Measurements from ENCODE around the gene KISS1R.

DNA sequence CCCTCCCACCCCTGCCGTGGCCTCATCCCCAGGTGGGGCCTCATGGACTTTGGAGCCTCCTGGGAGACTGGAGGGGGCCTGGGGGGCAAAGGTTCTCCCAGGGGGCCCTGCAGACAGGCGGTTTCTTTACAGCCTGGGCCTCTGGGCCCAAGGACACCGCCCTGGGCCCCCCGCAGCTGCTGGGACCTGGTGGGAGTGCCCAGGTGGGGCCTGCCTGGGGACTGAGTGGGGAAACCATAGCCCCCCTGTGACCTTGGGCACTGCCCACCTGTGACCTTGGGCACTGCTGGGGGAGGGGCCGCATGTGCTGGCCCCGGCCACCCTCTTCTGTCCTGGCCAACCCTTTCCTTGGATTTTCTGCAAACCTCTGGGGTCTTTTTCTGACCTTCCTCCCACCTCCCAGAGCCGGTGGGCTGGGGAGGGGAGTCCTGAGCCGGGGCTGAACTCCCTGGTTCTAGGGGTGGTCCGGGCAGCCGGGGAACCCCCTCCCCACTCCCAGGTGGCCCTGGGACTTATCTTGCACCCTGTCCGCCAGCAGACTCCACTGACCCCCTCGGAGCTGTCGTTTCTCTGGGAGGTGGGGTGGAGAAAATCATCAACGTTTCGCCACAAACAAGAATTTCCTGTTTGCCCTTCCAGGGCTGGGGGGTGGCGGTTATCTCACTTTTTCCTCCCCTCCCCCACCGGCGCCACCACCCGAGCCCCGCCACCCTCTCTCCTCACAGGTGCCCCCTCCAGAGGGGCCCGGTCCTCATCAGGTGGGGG lies 35.7 kb downstream of the KISS1R start:
- TF ChIP-seq, protein P1, sequence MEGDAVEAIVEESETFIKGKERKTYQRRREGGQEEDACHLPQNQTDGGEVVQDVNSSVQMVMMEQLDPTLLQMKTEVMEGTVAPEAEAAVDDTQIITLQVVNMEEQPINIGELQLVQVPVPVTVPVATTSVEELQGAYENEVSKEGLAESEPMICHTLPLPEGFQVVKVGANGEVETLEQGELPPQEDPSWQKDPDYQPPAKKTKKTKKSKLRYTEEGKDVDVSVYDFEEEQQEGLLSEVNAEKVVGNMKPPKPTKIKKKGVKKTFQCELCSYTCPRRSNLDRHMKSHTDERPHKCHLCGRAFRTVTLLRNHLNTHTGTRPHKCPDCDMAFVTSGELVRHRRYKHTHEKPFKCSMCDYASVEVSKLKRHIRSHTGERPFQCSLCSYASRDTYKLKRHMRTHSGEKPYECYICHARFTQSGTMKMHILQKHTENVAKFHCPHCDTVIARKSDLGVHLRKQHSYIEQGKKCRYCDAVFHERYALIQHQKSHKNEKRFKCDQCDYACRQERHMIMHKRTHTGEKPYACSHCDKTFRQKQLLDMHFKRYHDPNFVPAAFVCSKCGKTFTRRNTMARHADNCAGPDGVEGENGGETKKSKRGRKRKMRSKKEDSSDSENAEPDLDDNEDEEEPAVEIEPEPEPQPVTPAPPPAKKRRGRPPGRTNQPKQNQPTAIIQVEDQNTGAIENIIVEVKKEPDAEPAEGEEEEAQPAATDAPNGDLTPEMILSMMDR (IDR thresholded peaks at IDR 0.05; ENCODE audit: poor library complexity): no peak
- no peak for TF ChIP-seq EZH2phosphoT487 (IDR thresholded peaks at IDR 0.05; ENCODE audit: low read depth, severe bottlenecking, unreplicated experiment)

Measured in hepatocyte (in vitro differentiated cells).